Measurements from ENCODE around the gene LGR6.

LGR6 gene

GRCh38 chr1:202200669-202201068, 7.1 kb downstream of the LGR6 start:
- no peaks in the 10 kb centered on the region for H3K9me3 ChIP-seq (ENCODE audit: control insufficient read depth, low read length)
- no peaks in the 10 kb centered on the region for H3K27me3 ChIP-seq (replicated peaks; ENCODE audit: control insufficient read depth, insufficient read depth, low read length, poor library complexity, severe bottlenecking)
- DNase-seq: no peak
- H3K4me1 ChIP-seq (ENCODE audit: control insufficient read depth, insufficient read depth, low read length, poor library complexity, severe bottlenecking): no peaks in the 10 kb centered on the region
- H3K27ac ChIP-seq (ENCODE audit: insufficient read depth, low read length, poor library complexity, severe bottlenecking): no peak overlapping the region
- no peaks in the 10 kb centered on the region for H3K36me3 ChIP-seq (ENCODE audit: control insufficient read depth, insufficient read depth, low read length)
- H3K4me3 ChIP-seq (ENCODE audit: insufficient read depth, low read depth, low read length, poor library complexity, severe bottlenecking): no peak overlapping the region

- Histone ChIP-seq H3K27ac (ENCODE audit: insufficient read depth, low read length, poor library complexity, severe bottlenecking) (no peak overlapping the region), H3K4me1 (ENCODE audit: control insufficient read depth, insufficient read depth, low read length, poor library complexity, severe bottlenecking) (no peaks in the 10 kb centered on the region), H3K27me3 (replicated peaks; ENCODE audit: control insufficient read depth, insufficient read depth, low read length, poor library complexity, severe bottlenecking) (no peaks in the 10 kb centered on the region), H3K36me3 (ENCODE audit: control insufficient read depth, insufficient read depth, low read length) (no peaks in the 10 kb centered on the region), H3K9me3 (ENCODE audit: control insufficient read depth, low read length) (no peaks in the 10 kb centered on the region), H3K4me3 (ENCODE audit: insufficient read depth, low read depth, low read length, poor library complexity, severe bottlenecking) (no peak overlapping the region)
- DNase-seq: no peak
Observed at GRCh38 chr1:202201266-202201665, 7.7 kb downstream of the LGR6 start.

GRCh38 chr1:202201971-202202370, 8.4 kb downstream of the LGR6 start:
- Histone ChIP-seq H3K36me3 (ENCODE audit: control insufficient read depth, insufficient read depth, low read length) (no peaks in the 10 kb centered on the region), H3K4me1 (ENCODE audit: control insufficient read depth, insufficient read depth, low read length, poor library complexity, severe bottlenecking) (no peaks in the 10 kb centered on the region), H3K9me3 (ENCODE audit: control insufficient read depth, low read length) (no peaks in the 10 kb centered on the region), H3K27me3 (replicated peaks; ENCODE audit: control insufficient read depth, insufficient read depth, low read length, poor library complexity, severe bottlenecking) (no peaks in the 10 kb centered on the region), H3K27ac (ENCODE audit: insufficient read depth, low read length, poor library complexity, severe bottlenecking) (no peak overlapping the region), H3K4me3 (ENCODE audit: insufficient read depth, low read depth, low read length, poor library complexity, severe bottlenecking) (no peak overlapping the region)
- DNase-seq: no peak

- Histone ChIP-seq H3K9me3 (ENCODE audit: control insufficient read depth, low read length) (no peaks in the 10 kb centered on the region), H3K4me3 (ENCODE audit: insufficient read depth, low read depth, low read length, poor library complexity, severe bottlenecking) (no peak overlapping the region), H3K27ac (ENCODE audit: insufficient read depth, low read length, poor library complexity, severe bottlenecking) (no peak overlapping the region), H3K4me1 (ENCODE audit: control insufficient read depth, insufficient read depth, low read length, poor library complexity, severe bottlenecking) (no peaks in the 10 kb centered on the region), H3K27me3 (replicated peaks; ENCODE audit: control insufficient read depth, insufficient read depth, low read length, poor library complexity, severe bottlenecking) (no peaks in the 10 kb centered on the region), H3K36me3 (ENCODE audit: control insufficient read depth, insufficient read depth, low read length) (no peaks in the 10 kb centered on the region)
- no peak for DNase-seq
Observed at GRCh38 chr1:202202500-202203168, 9.0 kb downstream of the LGR6 start.

GRCh38 chr1:202203238-202204039, 9.8 kb downstream of the LGR6 start:
- no peak overlapping the region for H3K27ac ChIP-seq (ENCODE audit: insufficient read depth, low read length, poor library complexity, severe bottlenecking)
- no peaks in the 10 kb centered on the region for H3K4me1 ChIP-seq (ENCODE audit: control insufficient read depth, insufficient read depth, low read length, poor library complexity, severe bottlenecking)
- H3K4me3 ChIP-seq (ENCODE audit: insufficient read depth, low read depth, low read length, poor library complexity, severe bottlenecking): no peak overlapping the region
- no peaks in the 10 kb centered on the region for H3K9me3 ChIP-seq (ENCODE audit: control insufficient read depth, low read length)
- no peaks in the 10 kb centered on the region for H3K27me3 ChIP-seq (replicated peaks; ENCODE audit: control insufficient read depth, insufficient read depth, low read length, poor library complexity, severe bottlenecking)
- DNase-seq: no peak
- no peaks in the 10 kb centered on the region for H3K36me3 ChIP-seq (ENCODE audit: control insufficient read depth, insufficient read depth, low read length)

GRCh38 chr1:202204065-202204464, 10.5 kb downstream of the LGR6 start:
- no peak for DNase-seq
- Histone ChIP-seq H3K4me3 (ENCODE audit: insufficient read depth, low read depth, low read length, poor library complexity, severe bottlenecking) (no peak overlapping the region), H3K36me3 (ENCODE audit: control insufficient read depth, insufficient read depth, low read length) (no peaks in the 10 kb centered on the region), H3K27ac (ENCODE audit: insufficient read depth, low read length, poor library complexity, severe bottlenecking) (no peak overlapping the region), H3K27me3 (replicated peaks; ENCODE audit: control insufficient read depth, insufficient read depth, low read length, poor library complexity, severe bottlenecking) (no peaks in the 10 kb centered on the region), H3K4me1 (ENCODE audit: control insufficient read depth, insufficient read depth, low read length, poor library complexity, severe bottlenecking) (no peaks in the 10 kb centered on the region), H3K9me3 (ENCODE audit: control insufficient read depth, low read length) (no peaks in the 10 kb centered on the region)

- Histone ChIP-seq H3K4me1 (ENCODE audit: control insufficient read depth, insufficient read depth, low read length, poor library complexity, severe bottlenecking) (no peaks in the 10 kb centered on the region), H3K9me3 (ENCODE audit: control insufficient read depth, low read length) (no peaks in the 10 kb centered on the region), H3K27me3 (replicated peaks; ENCODE audit: control insufficient read depth, insufficient read depth, low read length, poor library complexity, severe bottlenecking) (no peaks in the 10 kb centered on the region), H3K36me3 (ENCODE audit: control insufficient read depth, insufficient read depth, low read length) (no peaks in the 10 kb centered on the region), H3K4me3 (ENCODE audit: insufficient read depth, low read depth, low read length, poor library complexity, severe bottlenecking) (no peak overlapping the region), H3K27ac (ENCODE audit: insufficient read depth, low read length, poor library complexity, severe bottlenecking) (no peak overlapping the region)
- DNase-seq: no peak
Observed at GRCh38 chr1:202205523-202206190, 12.1 kb downstream of the LGR6 start.

- Histone ChIP-seq H3K27me3 (replicated peaks; ENCODE audit: control insufficient read depth, insufficient read depth, low read length, poor library complexity, severe bottlenecking) (peaks cover 3% of the 10 kb centered on the region), H3K27ac (ENCODE audit: insufficient read depth, low read length, poor library complexity, severe bottlenecking) (no peak overlapping the region), H3K36me3 (ENCODE audit: control insufficient read depth, insufficient read depth, low read length) (no peaks in the 10 kb centered on the region), H3K9me3 (ENCODE audit: control insufficient read depth, low read length) (no peaks in the 10 kb centered on the region), H3K4me3 (ENCODE audit: insufficient read depth, low read depth, low read length, poor library complexity, severe bottlenecking) (no peak overlapping the region), H3K4me1 (ENCODE audit: control insufficient read depth, insufficient read depth, low read length, poor library complexity, severe bottlenecking) (no peaks in the 10 kb centered on the region)
- DNase-seq: no peak
Observed at GRCh38 chr1:202207292-202207691, 13.7 kb downstream of the LGR6 start.

GRCh38 chr1:202208351-202208857, 14.8 kb downstream of the LGR6 start:
- Histone ChIP-seq H3K4me1 (ENCODE audit: control insufficient read depth, insufficient read depth, low read length, poor library complexity, severe bottlenecking) (no peaks in the 10 kb centered on the region), H3K27me3 (replicated peaks; ENCODE audit: control insufficient read depth, insufficient read depth, low read length, poor library complexity, severe bottlenecking) (peaks cover 8% of the 10 kb centered on the region), H3K4me3 (ENCODE audit: insufficient read depth, low read depth, low read length, poor library complexity, severe bottlenecking) (no peak overlapping the region), H3K9me3 (ENCODE audit: control insufficient read depth, low read length) (no peaks in the 10 kb centered on the region), H3K27ac (ENCODE audit: insufficient read depth, low read length, poor library complexity, severe bottlenecking) (no peak overlapping the region), H3K36me3 (ENCODE audit: control insufficient read depth, insufficient read depth, low read length) (no peaks in the 10 kb centered on the region)
- no peak for DNase-seq

GRCh38 chr1:202210385-202210784, 16.8 kb downstream of the LGR6 start:
- no peaks in the 10 kb centered on the region for H3K9me3 ChIP-seq (ENCODE audit: control insufficient read depth, low read length)
- H3K27me3 ChIP-seq (replicated peaks; ENCODE audit: control insufficient read depth, insufficient read depth, low read length, poor library complexity, severe bottlenecking): peaks cover 8% of the 10 kb centered on the region
- H3K4me1 ChIP-seq (ENCODE audit: control insufficient read depth, insufficient read depth, low read length, poor library complexity, severe bottlenecking): no peaks in the 10 kb centered on the region
- no peak for DNase-seq
- no peak overlapping the region for H3K27ac ChIP-seq (ENCODE audit: insufficient read depth, low read length, poor library complexity, severe bottlenecking)
- no peak overlapping the region for H3K4me3 ChIP-seq (ENCODE audit: insufficient read depth, low read depth, low read length, poor library complexity, severe bottlenecking)
- no peaks in the 10 kb centered on the region for H3K36me3 ChIP-seq (ENCODE audit: control insufficient read depth, insufficient read depth, low read length)

Data from effector memory CD4-positive, alpha-beta T cell (primary cell).